Measurements from ENCODE around the gene GNAZ.
A peak's percentile ranks its signal among the peaks of the same experiment; 100 is the strongest.

Gene GNAZ

GRCh38 chr22:23067691-23068090, 2.6 kb upstream of the GNAZ start:
- TF ChIP-seq, protein P1, sequence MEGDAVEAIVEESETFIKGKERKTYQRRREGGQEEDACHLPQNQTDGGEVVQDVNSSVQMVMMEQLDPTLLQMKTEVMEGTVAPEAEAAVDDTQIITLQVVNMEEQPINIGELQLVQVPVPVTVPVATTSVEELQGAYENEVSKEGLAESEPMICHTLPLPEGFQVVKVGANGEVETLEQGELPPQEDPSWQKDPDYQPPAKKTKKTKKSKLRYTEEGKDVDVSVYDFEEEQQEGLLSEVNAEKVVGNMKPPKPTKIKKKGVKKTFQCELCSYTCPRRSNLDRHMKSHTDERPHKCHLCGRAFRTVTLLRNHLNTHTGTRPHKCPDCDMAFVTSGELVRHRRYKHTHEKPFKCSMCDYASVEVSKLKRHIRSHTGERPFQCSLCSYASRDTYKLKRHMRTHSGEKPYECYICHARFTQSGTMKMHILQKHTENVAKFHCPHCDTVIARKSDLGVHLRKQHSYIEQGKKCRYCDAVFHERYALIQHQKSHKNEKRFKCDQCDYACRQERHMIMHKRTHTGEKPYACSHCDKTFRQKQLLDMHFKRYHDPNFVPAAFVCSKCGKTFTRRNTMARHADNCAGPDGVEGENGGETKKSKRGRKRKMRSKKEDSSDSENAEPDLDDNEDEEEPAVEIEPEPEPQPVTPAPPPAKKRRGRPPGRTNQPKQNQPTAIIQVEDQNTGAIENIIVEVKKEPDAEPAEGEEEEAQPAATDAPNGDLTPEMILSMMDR (IDR thresholded peaks at IDR 0.05; ENCODE audit: extremely low read depth, missing control alignments): no peak
- DNase-seq (ENCODE audit: low spot score): no peak

DNA sequence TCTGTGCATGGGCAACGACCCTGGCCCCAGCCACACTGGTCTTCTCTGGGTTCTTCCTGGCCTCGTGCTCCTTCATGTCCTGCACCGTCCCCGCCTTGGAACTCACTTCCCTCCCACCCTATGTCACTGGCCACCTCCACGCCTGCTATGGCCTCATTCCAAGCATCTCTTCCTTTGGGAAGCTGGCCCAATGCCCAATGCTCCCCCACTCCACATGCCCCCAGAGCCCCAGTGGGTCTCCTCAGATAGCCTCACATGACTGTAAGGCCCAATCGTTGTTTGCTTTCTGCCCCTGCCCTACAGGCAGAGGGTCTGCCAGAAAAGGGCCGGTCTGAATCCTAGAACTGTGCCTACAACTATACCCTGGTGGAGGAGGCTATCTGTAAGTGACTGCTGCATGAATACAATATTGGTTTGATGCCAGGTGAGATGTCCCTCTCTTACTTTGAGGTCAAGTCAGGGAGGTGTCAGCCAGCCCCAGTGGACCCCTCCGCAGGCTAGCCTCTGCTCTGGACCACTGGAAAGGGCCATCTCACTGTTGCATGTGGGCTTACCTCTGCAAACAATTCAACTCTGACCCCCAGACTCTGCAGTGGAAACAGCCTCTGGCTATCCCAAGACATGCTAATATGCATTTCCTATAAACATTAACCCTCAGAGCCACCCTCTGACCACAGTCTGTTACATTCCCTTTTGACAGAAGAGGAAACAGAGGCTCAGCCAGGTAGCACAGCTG, 2.1 kb upstream of the GNAZ start:
- no peak for DNase-seq (ENCODE audit: low spot score)

DNA sequence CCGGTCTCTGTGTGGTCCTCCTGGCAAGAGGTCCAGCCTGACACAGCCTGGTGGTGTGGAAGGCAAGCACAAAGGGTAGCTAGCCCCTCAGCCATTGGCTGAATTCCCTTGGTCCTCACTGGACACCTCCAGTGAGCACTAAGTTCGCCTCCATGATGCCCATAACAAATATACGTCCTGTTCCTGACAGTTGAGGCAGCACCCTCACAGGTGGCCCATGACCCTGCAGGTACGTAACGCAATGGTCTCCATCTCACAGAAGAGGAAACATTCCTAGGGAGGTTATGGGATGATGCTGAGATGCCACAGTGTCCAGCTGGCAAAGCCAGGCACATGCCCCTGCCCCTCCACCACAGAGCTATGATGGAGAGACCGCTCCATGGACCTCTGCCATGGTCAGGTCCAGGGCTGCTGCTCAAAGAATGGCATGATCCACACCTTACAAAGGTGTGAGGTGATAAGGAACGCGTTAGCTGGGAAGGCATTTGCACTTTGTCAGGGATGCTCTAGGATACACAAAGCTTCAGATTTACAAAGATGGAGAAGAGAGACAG, 1.4 kb upstream of the GNAZ start:
- TF ChIP-seq, protein P1 (IDR thresholded peaks at IDR 0.05; ENCODE audit: extremely low read depth, missing control alignments): no peak
- DNase-seq (ENCODE audit: low spot score): no peak

More for the DNA sequence above, 2.1 kb upstream of the GNAZ start:
- TF ChIP-seq, protein P1 (IDR thresholded peaks at IDR 0.05; ENCODE audit: extremely low read depth, missing control alignments): no peak

GRCh38 chr22:23069502-23070357, 589 bp upstream of the GNAZ start:
- TF ChIP-seq, protein P1 (IDR thresholded peaks at IDR 0.05; ENCODE audit: extremely low read depth, missing control alignments): no peak
- peak; percentile 96 for DNase-seq (ENCODE audit: low spot score)

DNA sequence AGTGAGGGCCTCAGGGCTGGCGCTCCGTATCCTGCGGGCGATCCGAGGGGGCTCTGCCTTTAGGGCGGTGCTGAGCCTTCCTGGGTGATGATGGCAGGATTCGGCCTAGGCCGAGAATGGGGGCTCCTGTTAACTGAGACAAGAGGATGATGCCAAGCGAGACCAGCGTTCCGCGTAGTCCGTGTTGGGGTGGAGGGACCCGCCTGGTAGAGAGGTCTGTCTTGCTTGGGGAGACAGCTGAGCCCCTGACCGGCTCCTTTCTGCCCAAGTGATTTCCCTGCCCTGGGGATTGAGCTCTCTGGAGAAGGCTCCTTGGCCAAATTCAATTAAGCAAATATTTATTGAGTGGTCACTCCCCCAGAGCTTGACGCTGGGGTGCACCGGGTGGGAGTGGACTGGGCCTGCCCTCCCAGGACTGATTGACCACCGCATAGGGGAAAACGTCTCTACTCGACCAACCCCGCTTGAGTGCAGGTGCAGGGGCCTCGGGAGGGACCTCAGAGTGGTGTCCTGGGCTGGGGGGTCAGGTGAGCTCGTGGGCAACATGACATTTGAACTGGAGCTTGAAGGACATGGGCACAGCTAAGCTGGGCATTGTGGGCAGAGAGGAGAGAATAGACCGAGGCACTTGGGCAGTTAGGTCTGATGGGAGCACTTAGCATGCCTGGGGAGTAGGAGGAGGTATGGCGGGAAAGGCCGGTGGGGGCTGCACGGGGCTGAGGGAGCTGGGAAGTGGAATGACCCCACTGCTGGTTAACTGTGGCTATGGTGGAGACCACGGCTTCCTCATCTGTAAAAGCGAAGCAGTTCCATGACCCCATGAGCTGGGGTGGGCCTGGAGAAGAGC, 1.1 kb downstream of the GNAZ start:
- no peak for DNase-seq (ENCODE audit: low spot score)
- TF ChIP-seq, protein P1 (IDR thresholded peaks at IDR 0.05; ENCODE audit: extremely low read depth, missing control alignments): no peak

- TF ChIP-seq, protein P1 (IDR thresholded peaks at IDR 0.05; ENCODE audit: extremely low read depth, missing control alignments): no peak
- DNase-seq (ENCODE audit: low spot score): no peak
These were observed 2.0 kb downstream of the GNAZ start for GRCh38 chr22:23072077-23072910.
